VCaP (cell line): Measurements from ENCODE around the gene KANSL1.
"Not testable (repeated sequence)": the region's sequence is repeated elsewhere in the genome, so short reads cannot be mapped to it uniquely, and the experiment has no call there.

Experiments
- H3K27ac ChIP-seq: fragments of 450-650 bp; 2 replicates; pipeline ENCODE4 v1.5.1; 2017
- CTCF ChIP-seq: fragments of 450-650 bp; conservative IDR thresholded peaks from 2 replicates; pipeline ENCODE4 v1.5.1; 2017; ENCODE audit warnings: mild to moderate bottlenecking, moderate library complexity

Gene KANSL1

GRCh38 chr17:46193151-46193625 lies at the start of gene KANSL1:
Gene KANSL1 (minus strand): TSS chr17:46193429. CDS start chr17:46172143, 21,286 bp downstream.
- TF ChIP-seq CTCF: peak; percentile 100
- peak within 1 kb of the TSS; percentile 100 for H3K27ac ChIP-seq

- not testable (repeated sequence) for H3K27ac ChIP-seq
These were observed 38.1 kb upstream of the KANSL1 start for GRCh38 chr17:46231359-46231758.

GRCh38 chr17:46225274-46225794 lies 32.1 kb upstream of the KANSL1 start:
- peak overlapping the region; percentile 65 for H3K27ac ChIP-seq

GRCh38 chr17:46224864-46225263 lies 31.6 kb upstream of the KANSL1 start:
- peak overlapping the region; percentile 65 for H3K27ac ChIP-seq

GRCh38 chr17:46223041-46223440 lies 29.8 kb upstream of the KANSL1 start:
- H3K27ac ChIP-seq: not testable (repeated sequence)

GRCh38 chr17:46216682-46217081 lies 23.5 kb upstream of the KANSL1 start:
- no peak for TF ChIP-seq CTCF
- no peak overlapping the region for H3K27ac ChIP-seq

- no peak overlapping the region; the same call in 1 of the 2 replicates for H3K27ac ChIP-seq
- TF ChIP-seq CTCF: peak; percentile 96
These were observed 19.6 kb upstream of the KANSL1 start for GRCh38 chr17:46212634-46213435.

- TF ChIP-seq CTCF: no peak
- H3K27ac ChIP-seq: peak overlapping the region; percentile 36
These were observed 15.8 kb upstream of the KANSL1 start for GRCh38 chr17:46208997-46209396.

GRCh38 chr17:46205975-46206374 lies 12.7 kb upstream of the KANSL1 start:
- no peak overlapping the region for H3K27ac ChIP-seq
- TF ChIP-seq CTCF: no peak

GRCh38 chr17:46202424-46202823 lies 9.2 kb upstream of the KANSL1 start:
- H3K27ac ChIP-seq: no peak overlapping the region
- no peak for TF ChIP-seq CTCF
